Trophoblast cell (in vitro differentiated cells and primary cell): ENCODE results near the gene TBL2.
"Not testable (repeated sequence)": the region's sequence is repeated elsewhere in the genome, so short reads cannot be mapped to it uniquely, and the experiment has no call there.

Source experiments
- DNase-seq, 2 donors: peaks; one replicate each; pipeline ENCODE4 v3.0.0-alpha.2; 2016
- H2AFZ ChIP-seq: 2 replicates; pipeline ENCODE4 v1.6.1; 2013; ENCODE audit warnings: low read length, moderate library complexity, mild to moderate bottlenecking; ENCODE audit not compliant: insufficient read depth, poor library complexity
- H2AK5ac ChIP-seq: 2 replicates; pipeline ENCODE4 v1.6.1; 2013; ENCODE audit warnings: mild to moderate bottlenecking, low read length
- H2BK120ac ChIP-seq: 2 replicates; pipeline ENCODE4 v1.6.1; 2013; ENCODE audit warnings: low read length, mild to moderate bottlenecking, moderate library complexity; ENCODE audit not compliant: insufficient read depth, poor library complexity
- H2BK12ac ChIP-seq: 2 replicates; pipeline ENCODE4 v1.6.1; 2013; ENCODE audit warnings: mild to moderate bottlenecking, low read length, moderate library complexity
- H2BK5ac ChIP-seq: 2 replicates; pipeline ENCODE4 v1.6.1; 2013; ENCODE audit warnings: low read length, low read depth, moderate library complexity, mild to moderate bottlenecking; ENCODE audit not compliant: poor library complexity
- H3K14ac ChIP-seq: 2 replicates; pipeline ENCODE4 v1.6.1; 2013; ENCODE audit warnings: mild to moderate bottlenecking, low read length
- H3K18ac ChIP-seq: 2 replicates; pipeline ENCODE4 v1.6.1; 2013; ENCODE audit warnings: mild to moderate bottlenecking, low read length
- H3K23ac ChIP-seq: 2 replicates; pipeline ENCODE4 v1.6.1; 2013; ENCODE audit warnings: low read length
- H3K27ac ChIP-seq: 2 replicates; pipeline ENCODE4 v1.5.1; 2013; ENCODE audit warnings: low read depth, mild to moderate bottlenecking, inconsistent platforms, low read length, moderate library complexity
- H3K27me3 ChIP-seq: 2 replicates; pipeline ENCODE4 v1.6.1; 2013; ENCODE audit warnings: inconsistent platforms, mild to moderate bottlenecking, low read length, moderate library complexity; ENCODE audit not compliant: insufficient read depth
- H3K36me3 ChIP-seq, 2 experiments: 1 replicate in 1 of 2; 2 replicates in 1 of 2; pipeline ENCODE4 v1.6.1; 2013; ENCODE audit warnings: low read length in 2 of 2, mild to moderate bottlenecking in 2 of 2, moderate library complexity in 1 of 2; ENCODE audit not compliant: insufficient read depth in 2 of 2, control insufficient read depth in 1 of 2
- H3K4ac ChIP-seq: 2 replicates; pipeline ENCODE4 v1.6.1; 2013; ENCODE audit warnings: low read depth, mild to moderate bottlenecking, low read length, moderate library complexity
- H3K4me1 ChIP-seq, 2 experiments: 1 replicate in 1 of 2; 2 replicates in 1 of 2; pipeline ENCODE4 v1.6.1; 2013; ENCODE audit warnings: low read length in 2 of 2, mild to moderate bottlenecking in 2 of 2, moderate library complexity in 1 of 2; ENCODE audit not compliant: insufficient read depth in 2 of 2, control insufficient read depth in 1 of 2
- H3K4me2 ChIP-seq: 2 replicates; pipeline ENCODE4 v1.6.1; 2013; ENCODE audit warnings: inconsistent platforms, mild to moderate bottlenecking, low read length, moderate library complexity
- H3K4me3 ChIP-seq: 2 replicates; pipeline ENCODE4 v1.5.1; 2013; ENCODE audit warnings: mild to moderate bottlenecking, low read depth, low read length, inconsistent platforms
- H3K79me1 ChIP-seq: one replicate; pipeline ENCODE4 v1.6.1; 2013; ENCODE audit warnings: low read length
- H3K79me2 ChIP-seq: 2 replicates; pipeline ENCODE4 v1.6.1; 2013; ENCODE audit warnings: low read length, mild to moderate bottlenecking; ENCODE audit not compliant: control insufficient read depth, insufficient read depth, poor library complexity
- H3K9ac ChIP-seq: 2 replicates; pipeline ENCODE4 v1.6.1; 2013; ENCODE audit warnings: mild to moderate bottlenecking, low read length
- H3K9me3 ChIP-seq: 2 replicates; pipeline ENCODE4 v1.6.1; 2013; ENCODE audit warnings: low read depth, mild to moderate bottlenecking, control low read depth, inconsistent platforms, low read length; ENCODE audit not compliant: insufficient read depth
- H4K12ac ChIP-seq: 2 replicates; pipeline ENCODE4 v1.6.1; 2013; ENCODE audit warnings: low read depth, mild to moderate bottlenecking, low read length, moderate library complexity
- H4K8ac ChIP-seq: 2 replicates; pipeline ENCODE4 v1.6.1; 2013; ENCODE audit warnings: low read depth, mild to moderate bottlenecking, low read length, moderate library complexity
- H4K91ac ChIP-seq: one replicate; pipeline ENCODE4 v1.6.1; 2013; ENCODE audit warnings: low read depth, mild to moderate bottlenecking, low read length, moderate library complexity
- WGBS: extraction: QIAGEN DNeasy Blood & Tissue Kit; methylation state at CpG from one replicate; pipeline ENCODE4 v1.1.7; 2013; ENCODE audit warnings: missing lambda C conversion rate; ENCODE audit not compliant: insufficient read length, insufficient coverage; ENCODE audit errors: extremely low coverage; 5-methylcytosine and 5-hydroxymethylcytosine counted together

TBL2 gene

GRCh38 chr7:73539709-73540108 is 38.7 kb downstream of the TBL2 start:
- no peaks in the 10 kb centered on the region for H3K79me2 ChIP-seq
- H3K27ac ChIP-seq = no peak overlapping the region
- no peaks in the 10 kb centered on the region for H3K27me3 ChIP-seq
- WGBS = no CpG with 5 or more reads among the region's 13 CpGs
- H3K14ac ChIP-seq = no peak overlapping the region
- no peak overlapping the region for H3K23ac ChIP-seq
- peaks cover 39 to 45% of the 10 kb centered on the region in 2 experiments for H3K36me3 ChIP-seq
- peaks cover 0 to 10% of the 10 kb centered on the region in 2 experiments for H3K4me1 ChIP-seq
- no peak overlapping the region for H4K8ac ChIP-seq
- H2BK12ac ChIP-seq = no peak overlapping the region
- no peak overlapping the region for H2AK5ac ChIP-seq
- no peaks in the 10 kb centered on the region for H3K79me1 ChIP-seq
- H3K4me2 ChIP-seq = no peak overlapping the region
- no peaks in the 10 kb centered on the region for H3K9me3 ChIP-seq
- no peak overlapping the region for H4K91ac ChIP-seq
- DNase-seq = no peak
- no peak overlapping the region for H3K9ac ChIP-seq
- H3K4ac ChIP-seq = no peak overlapping the region
- no peak overlapping the region for H2BK5ac ChIP-seq
- no peak overlapping the region for H2BK120ac ChIP-seq
- no peak overlapping the region for H3K18ac ChIP-seq
- H2AFZ ChIP-seq = no peak overlapping the region
- no peak overlapping the region for H4K12ac ChIP-seq
- no peak overlapping the region for H3K4me3 ChIP-seq

- not testable (repeated sequence) for H3K9me3 ChIP-seq, H2AK5ac ChIP-seq, H2AFZ ChIP-seq, H2BK5ac ChIP-seq, H3K23ac ChIP-seq, H3K27me3 ChIP-seq, H3K4me2 ChIP-seq, H3K18ac ChIP-seq, H3K79me1 ChIP-seq, H3K14ac ChIP-seq, H3K27ac ChIP-seq, H3K9ac ChIP-seq, H2BK12ac ChIP-seq, H3K4me3 ChIP-seq, H4K91ac ChIP-seq, H3K4ac ChIP-seq, H4K12ac ChIP-seq, DNase-seq, H3K79me2 ChIP-seq, H4K8ac ChIP-seq, H2BK120ac ChIP-seq, H3K4me1 ChIP-seq
- no CpG with 5 or more reads among the region's 2 CpGs for WGBS
- peaks cover 39 to 45% of the 10 kb centered on the region in 2 experiments for H3K36me3 ChIP-seq
These were observed 39.9 kb downstream of the TBL2 start for GRCh38 chr7:73538510-73538909.

DNA sequence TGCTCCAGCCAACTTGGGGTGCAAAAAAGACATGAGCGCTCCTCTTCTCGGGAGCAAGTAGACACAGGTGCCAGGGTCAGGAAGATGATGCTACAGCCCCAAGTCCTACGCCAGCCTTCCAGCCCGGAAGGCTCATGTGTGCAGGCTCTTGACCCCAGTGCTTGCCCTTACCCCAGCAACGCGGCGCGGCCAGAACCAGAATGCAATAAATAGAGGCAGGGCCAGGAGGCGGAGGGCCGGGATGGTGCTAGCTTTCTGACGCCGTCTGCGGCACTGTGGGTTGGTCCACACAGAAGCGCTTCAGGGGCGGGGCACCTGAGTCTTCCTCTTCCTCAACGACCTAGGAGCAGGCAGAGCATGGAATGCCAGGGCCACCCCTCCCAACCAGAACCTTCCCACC is 41.3 kb downstream of the TBL2 start:
- no peak overlapping the region for H3K4me3 ChIP-seq
- H4K91ac ChIP-seq = no peak overlapping the region
- no peak overlapping the region for H2BK120ac ChIP-seq
- no peak overlapping the region for H3K9ac ChIP-seq
- no peak overlapping the region for H4K12ac ChIP-seq
- no peak overlapping the region for H2BK5ac ChIP-seq
- DNase-seq = no peak
- no peak overlapping the region for H3K23ac ChIP-seq
- no peaks in the 10 kb centered on the region for H3K79me2 ChIP-seq
- H3K27ac ChIP-seq = no peak overlapping the region
- H3K79me1 ChIP-seq = no peaks in the 10 kb centered on the region
- no peak overlapping the region for H2AFZ ChIP-seq
- no peak overlapping the region for H3K18ac ChIP-seq
- no peak overlapping the region for H2BK12ac ChIP-seq
- H3K27me3 ChIP-seq = no peaks in the 10 kb centered on the region
- no peak overlapping the region for H2AK5ac ChIP-seq
- no peak overlapping the region for H4K8ac ChIP-seq
- H3K14ac ChIP-seq = no peak overlapping the region
- whole genome bisulfite sequencing = no CpG with 5 or more reads among the region's 16 CpGs
- H3K4me2 ChIP-seq = no peak overlapping the region
- peaks cover 31 to 39% of the 10 kb centered on the region in 2 experiments for H3K36me3 ChIP-seq
- H3K4me1 ChIP-seq = peaks cover 0 to 10% of the 10 kb centered on the region in 2 experiments
- H3K9me3 ChIP-seq = no peaks in the 10 kb centered on the region
- no peak overlapping the region for H3K4ac ChIP-seq

DNA sequence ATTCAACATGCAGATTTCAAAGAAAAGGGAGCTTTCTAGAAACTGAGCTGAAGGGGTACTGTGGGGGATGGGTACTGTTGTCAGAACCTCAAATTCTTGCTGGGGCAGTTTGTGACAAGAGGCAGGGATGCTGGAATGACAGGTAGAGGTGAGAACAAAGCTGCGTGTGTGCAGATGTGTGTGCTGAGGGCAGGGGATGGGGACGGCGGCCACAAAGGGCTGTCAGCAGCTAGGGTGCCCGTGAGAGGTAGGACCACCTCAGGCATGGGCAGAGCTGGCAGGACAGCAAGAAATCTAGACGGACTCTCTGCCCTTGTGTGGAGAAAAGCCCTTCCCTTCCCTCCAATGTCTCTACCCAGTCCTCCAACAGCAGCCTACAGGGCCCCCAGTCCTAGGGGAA is 41.9 kb downstream of the TBL2 start:
- H2AFZ ChIP-seq = no peak overlapping the region
- peaks cover 0 to 10% of the 10 kb centered on the region in 2 experiments for H3K4me1 ChIP-seq
- no peak overlapping the region for H3K4me3 ChIP-seq
- H4K8ac ChIP-seq = no peak overlapping the region
- no peak for DNase-seq
- WGBS = no CpG with 5 or more reads among the region's 5 CpGs
- H3K9ac ChIP-seq = no peak overlapping the region
- H3K4me2 ChIP-seq = no peak overlapping the region
- no peaks in the 10 kb centered on the region for H3K79me2 ChIP-seq
- H3K79me1 ChIP-seq = no peaks in the 10 kb centered on the region
- no peak overlapping the region for H3K27ac ChIP-seq
- H2BK120ac ChIP-seq = no peak overlapping the region
- H3K18ac ChIP-seq = no peak overlapping the region
- no peak overlapping the region for H4K91ac ChIP-seq
- H2BK5ac ChIP-seq = no peak overlapping the region
- H3K9me3 ChIP-seq = no peaks in the 10 kb centered on the region
- H3K36me3 ChIP-seq = peaks cover 26 to 34% of the 10 kb centered on the region in 2 experiments
- H3K4ac ChIP-seq = no peak overlapping the region
- H2AK5ac ChIP-seq = no peak overlapping the region
- H3K27me3 ChIP-seq = no peaks in the 10 kb centered on the region
- H3K23ac ChIP-seq = no peak overlapping the region
- H2BK12ac ChIP-seq = no peak overlapping the region
- H3K14ac ChIP-seq = no peak overlapping the region
- no peak overlapping the region for H4K12ac ChIP-seq
